IMR-90 (cell line): Measurements from ENCODE around the gene SUGP2. TPM values are rescaled to one million over a fixed set of nuclear protein-coding genes. Genes with fewer than 3 reads are reported as not detected.
A peak's percentile ranks its signal among the peaks of the same experiment; 100 is the strongest.

Experiments used
- ATAC-seq: fragments of 200-7000 bp; cut with Tn5 transposase; 2 replicates; pipeline ENCODE4 v1.9.1; 2020; ENCODE audit warnings: low read depth, mild to moderate bottlenecking, moderate library complexity
- BruUV-seq: library from RNA; stranded (reverse); fragments of 400-500 nt; replicated peaks from 2 replicates; lab custom pipeline; 2021; lab: Mats Ljungman, UMichigan
- CTCF ChIA-PET: fragments of 300-600 bp; formaldehyde crosslinking; extraction: SDS; loops from one replicate; lab custom pipeline; 2021; ENCODE audit warnings: antibody characterized with exemption; lab: Yijun Ruan, JAX
- POLR2A ChIA-PET: fragments of 300-600 bp; sonication (Branson Sonifier 250); formaldehyde crosslinking; loops from one replicate; lab custom pipeline; 2022; ENCODE audit warnings: antibody characterized with exemption; ENCODE audit not compliant: unreplicated experiment; lab: Charles Lee
- DNase-seq: peaks from one replicate; pipeline ENCODE4 v3.0.0; 2013
- H2AFZ ChIP-seq: replicated peaks from 2 replicates; pipeline ENCODE3; 2013; ENCODE audit warnings: low read length, mild to moderate bottlenecking; ENCODE audit not compliant: poor library complexity
- H2AK5ac ChIP-seq: 2 replicates; pipeline ENCODE4 v1.6.1; 2013; ENCODE audit warnings: low read depth, low read length, inconsistent platforms
- H2AK9ac ChIP-seq: replicated peaks from 2 replicates; pipeline ENCODE3; 2013; ENCODE audit warnings: mild to moderate bottlenecking, low read depth, low read length, moderate library complexity; ENCODE audit not compliant: poor library complexity
- H2BK120ac ChIP-seq: 2 replicates; pipeline ENCODE4 v1.6.1; 2013; ENCODE audit warnings: low read depth, low read length, inconsistent platforms
- H2BK15ac ChIP-seq: 3 replicates; pipeline ENCODE4 v1.6.1; 2013; ENCODE audit warnings: low read depth, low read length, inconsistent platforms
- H2BK20ac ChIP-seq: 2 replicates; pipeline ENCODE4 v1.6.1; 2013; ENCODE audit warnings: low read depth, mild to moderate bottlenecking, inconsistent platforms, low read length, moderate library complexity
- H2BK5ac ChIP-seq: 2 replicates; pipeline ENCODE4 v1.6.1; 2013; ENCODE audit warnings: mild to moderate bottlenecking, low read depth, low read length, inconsistent platforms; ENCODE audit not compliant: poor library complexity, severe bottlenecking
- H3K14ac ChIP-seq: replicated peaks from 2 replicates; pipeline ENCODE4 v1.6.1; 2013; ENCODE audit warnings: low read depth, low read length, inconsistent platforms
- H3K18ac ChIP-seq: 2 replicates; pipeline ENCODE4 v1.6.1; 2013; ENCODE audit warnings: low read depth, low read length, control low read depth
- H3K23ac ChIP-seq: 2 replicates; pipeline ENCODE4 v1.6.1; 2013; ENCODE audit warnings: low read depth, low read length, inconsistent platforms
- H3K27ac ChIP-seq: 2 replicates; pipeline ENCODE4 v1.5.1; 2013; ENCODE audit warnings: mild to moderate bottlenecking, control low read depth, low read length; ENCODE audit not compliant: insufficient read depth
- H3K27me3 ChIP-seq: 2 replicates; pipeline ENCODE4 v1.6.1; 2013; ENCODE audit warnings: low read length; ENCODE audit not compliant: control insufficient read depth, insufficient read depth
- H3K36me3 ChIP-seq: 2 replicates; pipeline ENCODE4 v1.6.1; 2013; ENCODE audit warnings: low read length, mixed read lengths; ENCODE audit not compliant: control insufficient read depth, insufficient read depth
- H3K4ac ChIP-seq: 2 replicates; pipeline ENCODE4 v1.6.1; 2013; ENCODE audit warnings: low read depth, low read length, inconsistent platforms
- H3K4me1 ChIP-seq: 2 replicates; pipeline ENCODE4 v1.6.1; 2013; ENCODE audit warnings: low read length, mixed read lengths; ENCODE audit not compliant: control insufficient read depth, insufficient read depth
- H3K4me2 ChIP-seq: 2 replicates; pipeline ENCODE4 v1.6.1; 2013; ENCODE audit warnings: low read depth, mild to moderate bottlenecking, control low read depth, low read length, moderate library complexity
- H3K4me3 ChIP-seq: 2 replicates; pipeline ENCODE4 v1.5.1; 2013; ENCODE audit warnings: low read depth, mild to moderate bottlenecking, control low read depth, low read length, moderate library complexity; ENCODE audit not compliant: insufficient read depth
- H3K56ac ChIP-seq: 2 replicates; pipeline ENCODE4 v1.6.1; 2013; ENCODE audit warnings: low read length, inconsistent platforms; ENCODE audit not compliant: insufficient read depth; ENCODE audit errors: extremely low read depth
- H3K79me1 ChIP-seq, 2 experiments: 2 replicates each; pipeline ENCODE4 v1.6.1; 2013; ENCODE audit warnings: low read length in 2 of 2, inconsistent platforms in 1 of 2, low read depth in 1 of 2
- H3K9ac ChIP-seq: 2 replicates; pipeline ENCODE4 v1.6.1; 2013; ENCODE audit warnings: low read depth, low read length, control low read depth
- H3K9me1 ChIP-seq: 2 replicates; pipeline ENCODE4 v1.6.1; 2013; ENCODE audit warnings: low read length, inconsistent platforms; ENCODE audit not compliant: insufficient read depth
- H3K9me3 ChIP-seq: 2 replicates; pipeline ENCODE4 v1.6.1; 2013; ENCODE audit warnings: low read length; ENCODE audit not compliant: control insufficient read depth, insufficient read depth
- H4K20me1 ChIP-seq: 2 replicates; pipeline ENCODE4 v1.6.1; 2013; ENCODE audit warnings: low read length, inconsistent platforms; ENCODE audit not compliant: insufficient read depth
- H4K5ac ChIP-seq: 2 replicates; pipeline ENCODE4 v1.6.1; 2013; ENCODE audit warnings: mild to moderate bottlenecking, low read depth, low read length, control low read depth
- H4K8ac ChIP-seq, 2 experiments: 2 replicates each; pipeline ENCODE4 v1.6.1; 2013; ENCODE audit warnings: low read depth in 2 of 2, low read length in 2 of 2, control low read depth in 1 of 2, inconsistent platforms in 1 of 2
- H4K91ac ChIP-seq: 2 replicates; pipeline ENCODE4 v1.6.1; 2013; ENCODE audit warnings: low read depth, low read length, inconsistent platforms; ENCODE audit not compliant: insufficient read depth
- BHLHE40 ChIP-seq: fragments of 150-350 bp; IDR thresholded peaks from 2 replicates; pipeline ENCODE4 v1.6.1; 2016; ENCODE audit warnings: mild to moderate bottlenecking, low read depth, low read length
- CHD1 ChIP-seq: IDR thresholded peaks from 2 replicates; pipeline ENCODE4 v1.6.1; 2012; ENCODE audit warnings: low read depth, low read length, improper control_type of control experiment
- MAZ ChIP-seq: IDR thresholded peaks from 2 replicates; pipeline ENCODE4 v1.6.1; 2012; ENCODE audit warnings: low read depth, mild to moderate bottlenecking, low read length, improper control_type of control experiment, moderate library complexity, borderline replicate concordance
- NFE2L2 ChIP-seq: fragments of 150-350 bp; IDR thresholded peaks from 2 replicates; pipeline ENCODE4 v1.6.1; 2016; ENCODE audit warnings: low read depth, mild to moderate bottlenecking, low read length
- POLR2A ChIP-seq: IDR thresholded peaks from 2 replicates; pipeline ENCODE4 v1.6.1; 2012; ENCODE audit warnings: mild to moderate bottlenecking, low read depth, low read length
- RAD21 ChIP-seq: IDR thresholded peaks from 2 replicates; pipeline ENCODE4 v1.6.1; 2012; ENCODE audit warnings: low read length, improper control_type of control experiment
- RCOR1 ChIP-seq: IDR thresholded peaks from 2 replicates; pipeline ENCODE4 v1.6.1; 2012; ENCODE audit warnings: mild to moderate bottlenecking, low read length, improper control_type of control experiment; ENCODE audit not compliant: insufficient replicate concordance
- RFX5 ChIP-seq: IDR thresholded peaks from 2 replicates; pipeline ENCODE4 v1.8.0; 2012; ENCODE audit warnings: low read depth, mild to moderate bottlenecking, low read length, moderate library complexity
- SMC3 ChIP-seq: fragments of 150-350 bp; IDR thresholded peaks from 2 replicates; pipeline ENCODE4 v1.6.1; 2016; ENCODE audit warnings: low read depth, mild to moderate bottlenecking, antibody characterized with exemption, low read length, moderate library complexity
- WGBS, 2 experiments: methylation state at CpG; one replicate each; pipeline versions ENCODE4 v1.1.5 to v1.1.7; 2013; ENCODE audit warnings: missing lambda C conversion rate in 2 of 2; ENCODE audit not compliant: insufficient read length in 1 of 2; ENCODE audit errors: extremely low coverage in 2 of 2; 5-methylcytosine and 5-hydroxymethylcytosine counted together
- dilution Hi-C: fragments of 300-500 bp; cut with HindIII; formaldehyde crosslinking; loops from one replicate; pipeline ENCODE4 v1.14.3; 2018; ENCODE audit warnings: low sequenced_read_pairs; ENCODE audit not compliant: unreplicated experiment
- in situ Hi-C: fragments of 300-500 bp; cut with MboI; formaldehyde crosslinking; loops from 3 replicates; pipeline ENCODE4 v1.14.3; 2019; ENCODE audit warnings: low sequenced_read_pairs, inconsistent platforms, mixed read lengths
- intact Hi-C: fragments of 100-400 bp; cut with micrococcal nuclease; formaldehyde crosslinking; loops from 2 replicates; pipeline ENCODE4 v1.10.0; 2022
- polyA plus RNA-seq, 3 experiments: library from polyadenylated mRNA; depleted of rRNA; stranded (reverse); fragments of >200 nt; gene quantifications; 2 replicates each; pipeline ENCODE4 v1.2.3, GENCODE V29; 2012; ENCODE audit warnings: low replicate concordance in 1 of 3
- total RNA-seq: library from RNA; depleted of rRNA; stranded (reverse); fragments of >200 nt; gene quantifications from 2 replicates; pipeline ENCODE4 v1.2.3, GENCODE V29; 2012
- TF ChIP-seq, protein P1 (sequence below): fragments of 150-350 bp; IDR thresholded peaks from 2 replicates; pipeline ENCODE4 v1.6.1; 2016; ENCODE audit warnings: low read depth, mild to moderate bottlenecking, low read length, moderate library complexity, borderline replicate concordance
- TF ChIP-seq, protein P2 (sequence below): fragments of 150-350 bp; IDR thresholded peaks from 2 replicates; pipeline ENCODE4 v1.6.1; 2017; ENCODE audit warnings: mild to moderate bottlenecking, antibody characterized with exemption, low read length, low read depth
- TF ChIP-seq, protein P3 (sequence below): conservative IDR thresholded peaks from 2 replicates; pipeline ENCODE4 v1.5.1; 2012; ENCODE audit warnings: mild to moderate bottlenecking, low read depth, low read length, improper control_type of control experiment

Gene SUGP2
- total and polyA plus RNA-seq, 2 of the 4 experiments (the other 2 are of a cell fraction), result 25.8 to 69.2 TPM

DNA sequence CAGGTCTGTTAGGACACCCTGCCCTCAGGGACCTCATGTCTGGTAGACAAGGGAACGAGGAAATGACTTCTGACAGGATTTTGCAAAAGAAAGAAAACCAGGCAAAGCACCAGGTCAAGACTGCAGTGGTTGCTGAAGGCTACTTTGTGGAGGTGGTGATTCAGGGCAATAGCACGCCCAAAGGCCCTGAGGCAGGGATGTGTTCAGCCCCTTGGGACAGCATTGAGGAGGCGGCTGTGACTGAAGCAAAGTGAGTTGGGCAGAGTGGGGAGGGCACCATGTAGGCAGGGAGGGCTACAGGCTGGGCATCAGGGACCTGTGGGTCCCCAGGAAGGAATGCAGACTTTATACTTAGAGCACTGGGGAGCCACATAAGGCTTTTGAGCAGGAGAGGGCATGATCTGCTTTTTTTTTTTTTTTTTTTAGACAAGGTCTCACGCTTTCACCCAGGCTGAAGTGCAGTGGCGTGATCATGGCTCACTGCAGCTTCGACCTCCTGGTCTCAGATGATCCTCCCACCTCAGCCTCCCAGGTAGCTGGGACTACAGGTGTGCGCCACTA, 81.5 kb downstream of the SUGP2 start:
- H2AFZ ChIP-seq, result no peak overlapping the region
- H3K14ac ChIP-seq, result no peak overlapping the region
- no peak overlapping the region for H3K18ac ChIP-seq
- H4K91ac ChIP-seq, result no peak overlapping the region
- no peaks in the 10 kb centered on the region for H3K27me3 ChIP-seq
- no peaks in the 10 kb centered on the region for H3K79me1 ChIP-seq
- 71% methylated on average over 1 of the region's 7 CpGs; no CpG with 5 or more reads in 1 of the 2 experiments for WGBS, 2 experiments
- no peak overlapping the region for H3K4me3 ChIP-seq
- dilution Hi-C loops, result no loop called here
- H2BK5ac ChIP-seq, result no peak overlapping the region
- no peak overlapping the region for H3K56ac ChIP-seq
- H3K4me1 ChIP-seq, result no peaks in the 10 kb centered on the region
- ChIA-PET CTCF (no interaction called here), POLR2A (no interaction called here)
- ATAC-seq (no peak; the same call in 1 of the 2 replicates), DNase-seq (no peak)
- no TSS peak for BruUV-seq
- no peak overlapping the region for H3K27ac ChIP-seq
- H3K9ac ChIP-seq, result no peak overlapping the region
- TF ChIP-seq RCOR1, result no peak
- no peak for TF ChIP-seq BHLHE40
- no peak for TF ChIP-seq MAZ
- TF ChIP-seq CHD1, result no peak
- no peak for TF ChIP-seq SMC3
- TF ChIP-seq, protein P1, sequence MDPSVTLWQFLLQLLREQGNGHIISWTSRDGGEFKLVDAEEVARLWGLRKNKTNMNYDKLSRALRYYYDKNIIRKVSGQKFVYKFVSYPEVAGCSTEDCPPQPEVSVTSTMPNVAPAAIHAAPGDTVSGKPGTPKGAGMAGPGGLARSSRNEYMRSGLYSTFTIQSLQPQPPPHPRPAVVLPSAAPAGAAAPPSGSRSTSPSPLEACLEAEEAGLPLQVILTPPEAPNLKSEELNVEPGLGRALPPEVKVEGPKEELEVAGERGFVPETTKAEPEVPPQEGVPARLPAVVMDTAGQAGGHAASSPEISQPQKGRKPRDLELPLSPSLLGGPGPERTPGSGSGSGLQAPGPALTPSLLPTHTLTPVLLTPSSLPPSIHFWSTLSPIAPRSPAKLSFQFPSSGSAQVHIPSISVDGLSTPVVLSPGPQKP, result no peak
- TF ChIP-seq NFE2L2, result no peak
- no peak for TF ChIP-seq RFX5
- TF ChIP-seq, protein P2, sequence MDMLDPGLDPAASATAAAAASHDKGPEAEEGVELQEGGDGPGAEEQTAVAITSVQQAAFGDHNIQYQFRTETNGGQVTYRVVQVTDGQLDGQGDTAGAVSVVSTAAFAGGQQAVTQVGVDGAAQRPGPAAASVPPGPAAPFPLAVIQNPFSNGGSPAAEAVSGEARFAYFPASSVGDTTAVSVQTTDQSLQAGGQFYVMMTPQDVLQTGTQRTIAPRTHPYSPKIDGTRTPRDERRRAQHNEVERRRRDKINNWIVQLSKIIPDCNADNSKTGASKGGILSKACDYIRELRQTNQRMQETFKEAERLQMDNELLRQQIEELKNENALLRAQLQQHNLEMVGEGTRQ, result no peak
- TF ChIP-seq RAD21, result no peak
- TF ChIP-seq POLR2A, result no peak
- TF ChIP-seq, protein P3, sequence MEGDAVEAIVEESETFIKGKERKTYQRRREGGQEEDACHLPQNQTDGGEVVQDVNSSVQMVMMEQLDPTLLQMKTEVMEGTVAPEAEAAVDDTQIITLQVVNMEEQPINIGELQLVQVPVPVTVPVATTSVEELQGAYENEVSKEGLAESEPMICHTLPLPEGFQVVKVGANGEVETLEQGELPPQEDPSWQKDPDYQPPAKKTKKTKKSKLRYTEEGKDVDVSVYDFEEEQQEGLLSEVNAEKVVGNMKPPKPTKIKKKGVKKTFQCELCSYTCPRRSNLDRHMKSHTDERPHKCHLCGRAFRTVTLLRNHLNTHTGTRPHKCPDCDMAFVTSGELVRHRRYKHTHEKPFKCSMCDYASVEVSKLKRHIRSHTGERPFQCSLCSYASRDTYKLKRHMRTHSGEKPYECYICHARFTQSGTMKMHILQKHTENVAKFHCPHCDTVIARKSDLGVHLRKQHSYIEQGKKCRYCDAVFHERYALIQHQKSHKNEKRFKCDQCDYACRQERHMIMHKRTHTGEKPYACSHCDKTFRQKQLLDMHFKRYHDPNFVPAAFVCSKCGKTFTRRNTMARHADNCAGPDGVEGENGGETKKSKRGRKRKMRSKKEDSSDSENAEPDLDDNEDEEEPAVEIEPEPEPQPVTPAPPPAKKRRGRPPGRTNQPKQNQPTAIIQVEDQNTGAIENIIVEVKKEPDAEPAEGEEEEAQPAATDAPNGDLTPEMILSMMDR, result no peak
- H3K4me2 ChIP-seq, result no peak overlapping the region
- H2AK5ac ChIP-seq, result no peak overlapping the region
- intact Hi-C loops, result no loop called here
- H3K9me3 ChIP-seq, result no peaks in the 10 kb centered on the region
- no peak overlapping the region for H2BK120ac ChIP-seq
- no peak overlapping the region for H2BK15ac ChIP-seq
- H3K23ac ChIP-seq, result no peak overlapping the region
- H2BK20ac ChIP-seq, result no peak overlapping the region
- peaks cover 3% of the 10 kb centered on the region; the same call in 1 of the 2 replicates for H3K9me1 ChIP-seq
- H4K8ac ChIP-seq, result no peak overlapping the region
- H2AK9ac ChIP-seq, result peak overlapping the region; percentile 39
- in situ Hi-C loops, result no loop called here
- no peak overlapping the region for H3K4ac ChIP-seq
- no peaks in the 10 kb centered on the region; the same call in 1 of the 2 replicates for H4K20me1 ChIP-seq
- H3K36me3 ChIP-seq, result peaks cover 1% of the 10 kb centered on the region; the same call in 1 of the 2 replicates
- no peak overlapping the region for H4K5ac ChIP-seq
